ENCODE results near the gene FKBP7. TPM values are rescaled to one million over a fixed set of nuclear protein-coding genes. Genes with fewer than 3 reads are reported as not detected.

Gene FKBP7
- total and polyA plus RNA-seq, 2 of the 8 experiments (the other 6 are each of a cell fraction or from before 2014, with no cell fraction given), result 3.6 to 7.0 TPM

- no peak for DNase-seq (ENCODE audit: low read depth in 1 of 2, low spot score in 2 of 2)
- Histone ChIP-seq H3K4me1 (replicated peaks in 1 of 4; ENCODE audit: control insufficient read depth in 3 of 4, insufficient read depth in 4 of 4, low read length in 3 of 4) (peaks cover 0 to 2% (median 0%) of the 10 kb centered on the region in 4 experiments; a peak in 1 of 7 replicates), H3K23ac (ENCODE audit: insufficient read length) (no peak overlapping the region), H3K27ac (ENCODE audit: low read depth, low read length) (no peak overlapping the region), H3K4me2 (ENCODE audit: insufficient read depth in 1 of 2, low read depth in 2 of 2, low read length in 2 of 2) (no peak overlapping the region), H2BK15ac (ENCODE audit: low read length) (no peak overlapping the region), H2BK12ac (ENCODE audit: low read depth, low read length) (no peak overlapping the region), H4K20me1 (replicated peaks in 1 of 2; ENCODE audit: control insufficient read depth in 1 of 2, insufficient read depth in 2 of 2, low read length in 2 of 2) (no peaks in the 10 kb centered on the region), H3K18ac (ENCODE audit: extremely low read depth, low read length) (no peak overlapping the region), H4K91ac (replicated peaks; ENCODE audit: insufficient read length, low read length) (no peak overlapping the region), H2BK120ac (replicated peaks; ENCODE audit: low read depth, low read length) (no peak overlapping the region), H2BK20ac (ENCODE audit: low read length) (no peak overlapping the region), H3K14ac (ENCODE audit: insufficient read length) (no peak overlapping the region), H2BK5ac (ENCODE audit: low read depth, low read length) (no peak overlapping the region), H3K56ac (replicated peaks; ENCODE audit: insufficient read length, low read depth, low read length) (no peak overlapping the region), H3K4me3 (ENCODE audit: extremely low read depth in 1 of 4, insufficient read depth in 2 of 4, low read depth in 3 of 4, low read length in 4 of 4) (no peak overlapping the region), H3K79me2 (ENCODE audit: control insufficient read depth in 1 of 2, insufficient read depth in 2 of 2, low read length in 2 of 2) (no peaks in the 10 kb centered on the region), H3K4ac (replicated peaks; ENCODE audit: insufficient read length, low read depth, low read length) (no peak overlapping the region), H3K9me3 (ENCODE audit: insufficient read depth in 2 of 2, low read depth in 1 of 2, low read length in 1 of 2) (no peaks in the 10 kb centered on the region), H2AFZ (ENCODE audit: low read length) (no peak overlapping the region), H3K27me3 (replicated peaks in 1 of 4; ENCODE audit: control insufficient read depth in 3 of 4, extremely low read depth in 1 of 4, insufficient read depth in 3 of 4, low read length in 3 of 4) (no peaks in the 10 kb centered on the region), H3K36me3 (ENCODE audit: control insufficient read depth in 2 of 4, insufficient read depth in 4 of 4, low read length in 3 of 4) (no peaks in the 10 kb centered on the region), H3K9ac (replicated peaks in 1 of 4; ENCODE audit: extremely low read depth in 1 of 4, low read depth in 3 of 4, low read length in 3 of 4) (no peak overlapping the region), H3K23me2 (ENCODE audit: low read depth, low read length) (no peaks in the 10 kb centered on the region), H4K8ac (ENCODE audit: extremely low read depth, insufficient read depth, low read length) (no peak overlapping the region), H2AK5ac (ENCODE audit: low read depth, low read length) (no peak overlapping the region), H3K79me1 (ENCODE audit: low read depth, low read length) (no peaks in the 10 kb centered on the region; the same call in 1 of the 2 replicates), H4K5ac (ENCODE audit: insufficient read length, low read depth, low read length) (no peak overlapping the region)
- TF ChIP-seq RFX5 (IDR thresholded peaks at IDR 0.05; ENCODE audit: borderline replicate concordance, low read depth, low read length) (no peak), RAD21 (IDR thresholded peaks at IDR 0.05 in 1 of 2, conservative IDR thresholded peaks at IDR 0.05 in 1 of 2; ENCODE audit: low read depth in 2 of 2, low read length in 2 of 2) (peak; percentile 7 to 37; a peak in 2 of 4 replicates), SP1 (IDR thresholded peaks at IDR 0.05; ENCODE audit: low read depth, low read length) (no peak), CTCF (IDR thresholded peaks at IDR 0.05; ENCODE audit: control extremely low read depth in 1 of 3, insufficient read depth in 1 of 3, low read depth in 1 of 3, low read length in 3 of 3) (no peak), CEBPB (IDR thresholded peaks at IDR 0.05; ENCODE audit: low read depth, low read length) (no peak), KDM4A (IDR thresholded peaks at IDR 0.05; ENCODE audit: low read depth, low read length, severe bottlenecking) (no peak)
- WGBS, 2 experiments (ENCODE audit: extremely low coverage in 1 of 2, insufficient coverage in 1 of 2, insufficient read length in 1 of 2, insufficient replicate concordance in 2 of 2, low coverage in 1 of 2, low lambda C conversion rate in 2 of 2, missing lambda C conversion rate in 1 of 2), result 94% methylated on average over 1 of the region's 1 CpG; no CpG with 5 or more reads in 1 of the 2 experiments
- CTCF ChIA-PET (ENCODE audit: partially characterized antibody), result interaction anchor here (0.6 to 7.9 kb wide), 15 partner anchors 10 to 654 kb away, joined by 3 to 61 read pairs (median 4); partner anchors contain the start of gene RBM45
- no peak for FAIRE-seq
- POLR2A ChIA-PET (ENCODE audit: partially characterized antibody), result interaction anchor here (1.1 to 2.4 kb wide), 4 partner anchors 10 to 32 kb away, joined by 3 to 8 read pairs (median 6); partner anchors contain the start of genes PJVK and PRKRA
Measured at GRCh38 chr2:178419123-178419522, 59.3 kb downstream of the FKBP7 start.

Data from H1 (cell line).